ENCODE data around the gene ZBTB49. TPM values are rescaled to one million over a fixed set of nuclear protein-coding genes. Genes with fewer than 3 reads are reported as not detected.

Gene ZBTB49
- total and polyA plus RNA-seq, 2 of the 13 experiments (the other 11 are each of a cell fraction or from before 2014, with no cell fraction given) = 3.3 to 4.3 TPM

- TF ChIP-seq ZNF484 (CRISPR knock-in tag; IDR thresholded peaks at IDR 0.05; ENCODE audit: borderline replicate concordance, low read depth) (no peak), MLX (CRISPR knock-in tag; IDR thresholded peaks at IDR 0.05) (no peak), THAP8 (CRISPR knock-in tag; IDR thresholded peaks at IDR 0.05; ENCODE audit: borderline replicate concordance) (no peak), POLR2AphosphoS2 (IDR thresholded peaks at IDR 0.05; ENCODE audit: low read depth, low read length) (no peak), EED (CRISPR knock-in tag; IDR thresholded peaks at IDR 0.05) (no peak), U2AF2 (IDR thresholded peaks at IDR 0.05; ENCODE audit: low read depth, low read length) (no peak), ZNF20 (CRISPR knock-in tag; IDR thresholded peaks at IDR 0.05) (no peak)
- TF ChIP-seq, protein P1, sequence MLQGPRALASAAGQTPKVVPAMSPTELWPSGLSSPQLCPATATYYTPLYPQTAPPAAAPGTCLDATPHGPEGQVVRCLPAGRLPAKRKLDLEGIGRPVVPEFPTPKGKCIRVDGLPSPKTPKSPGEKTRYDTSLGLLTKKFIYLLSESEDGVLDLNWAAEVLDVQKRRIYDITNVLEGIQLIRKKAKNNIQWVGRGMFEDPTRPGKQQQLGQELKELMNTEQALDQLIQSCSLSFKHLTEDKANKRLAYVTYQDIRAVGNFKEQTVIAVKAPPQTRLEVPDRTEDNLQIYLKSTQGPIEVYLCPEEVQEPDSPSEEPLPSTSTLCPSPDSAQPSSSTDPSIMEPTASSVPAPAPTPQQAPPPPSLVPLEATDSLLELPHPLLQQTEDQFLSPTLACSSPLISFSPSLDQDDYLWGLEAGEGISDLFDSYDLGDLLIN (CRISPR knock-in tag; IDR thresholded peaks at IDR 0.05; ENCODE audit: borderline replicate concordance) = no peak
- TF ChIP-seq, protein P2, sequence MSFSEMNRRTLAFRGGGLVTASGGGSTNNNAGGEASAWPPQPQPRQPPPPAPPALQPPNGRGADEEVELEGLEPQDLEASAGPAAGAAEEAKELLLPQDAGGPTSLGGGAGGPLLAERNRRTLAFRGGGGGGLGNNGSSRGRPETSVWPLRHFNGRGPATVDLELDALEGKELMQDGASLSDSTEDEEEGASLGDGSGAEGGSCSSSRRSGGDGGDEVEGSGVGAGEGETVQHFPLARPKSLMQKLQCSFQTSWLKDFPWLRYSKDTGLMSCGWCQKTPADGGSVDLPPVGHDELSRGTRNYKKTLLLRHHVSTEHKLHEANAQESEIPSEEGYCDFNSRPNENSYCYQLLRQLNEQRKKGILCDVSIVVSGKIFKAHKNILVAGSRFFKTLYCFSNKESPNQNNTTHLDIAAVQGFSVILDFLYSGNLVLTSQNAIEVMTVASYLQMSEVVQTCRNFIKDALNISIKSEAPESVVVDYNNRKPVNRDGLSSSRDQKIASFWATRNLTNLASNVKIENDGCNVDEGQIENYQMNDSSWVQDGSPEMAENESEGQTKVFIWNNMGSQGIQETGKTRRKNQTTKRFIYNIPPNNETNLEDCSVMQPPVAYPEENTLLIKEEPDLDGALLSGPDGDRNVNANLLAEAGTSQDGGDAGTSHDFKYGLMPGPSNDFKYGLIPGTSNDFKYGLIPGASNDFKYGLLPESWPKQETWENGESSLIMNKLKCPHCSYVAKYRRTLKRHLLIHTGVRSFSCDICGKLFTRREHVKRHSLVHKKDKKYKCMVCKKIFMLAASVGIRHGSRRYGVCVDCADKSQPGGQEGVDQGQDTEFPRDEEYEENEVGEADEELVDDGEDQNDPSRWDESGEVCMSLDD (CRISPR knock-in tag; IDR thresholded peaks at IDR 0.05; ENCODE audit: borderline replicate concordance) = no peak
- TF ChIP-seq, protein P3, sequence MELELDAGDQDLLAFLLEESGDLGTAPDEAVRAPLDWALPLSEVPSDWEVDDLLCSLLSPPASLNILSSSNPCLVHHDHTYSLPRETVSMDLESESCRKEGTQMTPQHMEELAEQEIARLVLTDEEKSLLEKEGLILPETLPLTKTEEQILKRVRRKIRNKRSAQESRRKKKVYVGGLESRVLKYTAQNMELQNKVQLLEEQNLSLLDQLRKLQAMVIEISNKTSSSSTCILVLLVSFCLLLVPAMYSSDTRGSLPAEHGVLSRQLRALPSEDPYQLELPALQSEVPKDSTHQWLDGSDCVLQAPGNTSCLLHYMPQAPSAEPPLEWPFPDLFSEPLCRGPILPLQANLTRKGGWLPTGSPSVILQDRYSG (CRISPR knock-in tag; IDR thresholded peaks at IDR 0.05) = no peak
Observed at GRCh38 chr4:4326166-4326565, 36.1 kb downstream of the ZBTB49 start (continued).
